RWPE1 (cell line): Measurements from ENCODE around the gene MOAP1.
"Not testable (repeated sequence)": the region's sequence is repeated elsewhere in the genome, so short reads cannot be mapped to it uniquely, and the experiment has no call there.

Experiments used
- CTCF ChIA-PET: fragments of 350-600 bp; sonication (Branson Sonifier 250); formaldehyde crosslinking; extraction: SDS; loops from one replicate; lab custom pipeline; 2021; lab: Yijun Ruan, JAX
- POLR2A ChIA-PET: fragments of 400-600 bp; formaldehyde crosslinking; extraction: SDS; loops from one replicate; lab custom pipeline; 2020; ENCODE audit warnings: antibody characterized with exemption; ENCODE audit not compliant: low non-redundant PET; lab: Yijun Ruan, JAX
- DNase-seq: peaks from one replicate; pipeline ENCODE4 v3.0.0; 2012; ENCODE audit warnings: low spot score
- H3K27ac ChIP-seq: fragments of 450-650 bp; 2 replicates; pipeline ENCODE4 v1.5.1; 2017
- TF ChIP-seq, protein P1 (sequence below): fragments of 450-650 bp; conservative IDR thresholded peaks from 2 replicates; pipeline ENCODE4 v1.5.1; 2017; ENCODE audit warnings: low read depth, mild to moderate bottlenecking

MOAP1 gene

DNA sequence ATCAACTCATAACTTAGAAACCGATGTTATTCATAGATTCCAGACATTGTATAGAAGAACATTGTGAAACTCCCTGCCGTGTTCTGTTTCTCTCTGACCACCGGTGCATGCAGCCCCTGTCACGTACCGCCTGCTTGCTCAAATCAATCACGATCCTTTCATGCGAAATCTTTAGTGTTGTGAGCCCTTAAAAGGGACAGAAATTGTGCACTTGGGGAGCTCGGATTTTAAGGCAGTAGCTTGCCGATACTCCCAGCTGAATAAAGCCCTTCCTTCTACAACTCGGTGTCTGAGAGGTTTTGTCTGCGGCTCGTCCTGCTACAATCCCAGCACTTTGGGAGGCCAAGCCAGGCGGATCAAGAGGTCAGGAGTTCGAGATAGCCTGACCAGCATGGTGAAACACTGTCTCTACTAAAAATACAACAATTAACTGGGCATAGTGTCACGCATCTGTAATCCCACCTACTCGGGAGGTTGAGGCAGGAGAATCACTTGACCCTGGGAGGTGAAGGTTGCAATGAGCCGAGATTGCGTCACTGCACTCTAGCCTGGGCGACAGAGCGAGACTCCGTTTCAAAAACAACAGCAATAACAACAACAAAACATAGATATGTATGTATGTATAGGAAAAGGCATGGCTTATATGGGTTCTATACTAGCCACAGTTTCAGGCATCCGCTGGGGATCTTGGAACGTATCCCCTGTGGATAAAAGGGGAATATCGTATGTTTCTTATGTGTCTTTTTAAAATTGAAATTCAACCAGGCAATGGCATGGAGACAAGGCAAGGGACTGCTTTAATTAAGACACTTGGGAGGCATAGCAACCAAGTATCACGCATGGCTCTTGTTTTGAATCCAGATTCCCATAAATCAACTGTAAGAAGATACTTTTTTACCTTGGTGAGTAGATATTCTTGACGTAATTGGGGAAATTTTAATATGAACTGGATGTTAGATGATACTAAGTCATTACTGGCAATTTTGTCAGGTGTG, 19.1 kb downstream of the MOAP1 start:
- CTCF ChIA-PET, DNase-seq, POLR2A ChIA-PET, H3K27ac ChIP-seq: not testable (repeated sequence)

DNA sequence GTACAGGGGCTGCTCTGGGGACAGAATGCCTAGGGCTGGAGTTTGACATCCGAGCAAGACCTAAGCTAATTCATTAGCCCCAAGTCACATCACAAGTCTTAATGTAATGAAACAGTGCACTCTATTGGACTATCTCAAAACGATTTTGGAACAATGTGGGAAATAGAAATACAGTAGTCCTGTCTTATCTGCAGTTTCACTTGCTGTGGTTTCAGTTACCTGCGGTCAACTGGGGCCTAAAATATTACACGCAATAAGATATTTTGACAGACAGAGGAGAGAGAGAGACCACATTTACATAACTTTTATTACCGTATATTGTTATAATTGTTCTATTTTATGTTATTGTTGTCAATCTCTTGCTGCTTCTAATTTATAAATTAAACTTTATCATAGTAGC, 21.1 kb downstream of the MOAP1 start:
- CTCF ChIA-PET, result no interaction called here
- DNase-seq, result no peak
- H3K27ac ChIP-seq, result no peak overlapping the region
- POLR2A ChIA-PET, result no interaction called here
- TF ChIP-seq, protein P1, sequence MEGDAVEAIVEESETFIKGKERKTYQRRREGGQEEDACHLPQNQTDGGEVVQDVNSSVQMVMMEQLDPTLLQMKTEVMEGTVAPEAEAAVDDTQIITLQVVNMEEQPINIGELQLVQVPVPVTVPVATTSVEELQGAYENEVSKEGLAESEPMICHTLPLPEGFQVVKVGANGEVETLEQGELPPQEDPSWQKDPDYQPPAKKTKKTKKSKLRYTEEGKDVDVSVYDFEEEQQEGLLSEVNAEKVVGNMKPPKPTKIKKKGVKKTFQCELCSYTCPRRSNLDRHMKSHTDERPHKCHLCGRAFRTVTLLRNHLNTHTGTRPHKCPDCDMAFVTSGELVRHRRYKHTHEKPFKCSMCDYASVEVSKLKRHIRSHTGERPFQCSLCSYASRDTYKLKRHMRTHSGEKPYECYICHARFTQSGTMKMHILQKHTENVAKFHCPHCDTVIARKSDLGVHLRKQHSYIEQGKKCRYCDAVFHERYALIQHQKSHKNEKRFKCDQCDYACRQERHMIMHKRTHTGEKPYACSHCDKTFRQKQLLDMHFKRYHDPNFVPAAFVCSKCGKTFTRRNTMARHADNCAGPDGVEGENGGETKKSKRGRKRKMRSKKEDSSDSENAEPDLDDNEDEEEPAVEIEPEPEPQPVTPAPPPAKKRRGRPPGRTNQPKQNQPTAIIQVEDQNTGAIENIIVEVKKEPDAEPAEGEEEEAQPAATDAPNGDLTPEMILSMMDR, result no peak

DNA sequence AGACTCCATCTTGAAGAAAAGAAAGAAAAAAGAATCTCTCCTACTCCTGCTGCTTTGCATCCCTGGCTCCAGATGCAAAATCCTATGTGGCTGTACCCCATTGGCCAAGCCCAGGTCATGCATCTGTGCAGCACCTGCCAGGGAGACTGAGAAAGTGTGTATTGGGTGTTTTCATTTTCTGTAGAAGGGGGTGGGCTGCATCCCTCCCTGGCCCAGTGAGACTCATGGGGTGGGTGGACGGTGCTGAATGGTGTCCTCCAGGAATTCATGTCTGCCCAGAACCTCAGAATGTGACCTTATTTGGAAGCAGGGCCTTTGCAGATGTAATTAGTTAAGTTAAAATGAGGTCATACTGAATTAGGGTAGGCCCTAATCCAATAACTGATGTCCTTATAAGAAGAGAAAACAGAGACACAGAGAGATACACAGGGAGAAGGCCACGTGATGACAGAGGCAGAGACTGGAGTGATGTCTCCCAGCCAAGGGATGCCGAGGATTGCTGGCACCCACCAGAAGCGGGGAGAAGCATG, 23.2 kb downstream of the MOAP1 start:
- DNase-seq, result no peak
- TF ChIP-seq, protein P1, result no peak
- no peak overlapping the region for H3K27ac ChIP-seq
- ChIA-PET POLR2A (no interaction called here), CTCF (interaction anchor here (0.8 kb wide), 1 partner anchor 8 kb away, joined by 3 read pairs; no protein-coding TSS in a partner anchor)

DNA sequence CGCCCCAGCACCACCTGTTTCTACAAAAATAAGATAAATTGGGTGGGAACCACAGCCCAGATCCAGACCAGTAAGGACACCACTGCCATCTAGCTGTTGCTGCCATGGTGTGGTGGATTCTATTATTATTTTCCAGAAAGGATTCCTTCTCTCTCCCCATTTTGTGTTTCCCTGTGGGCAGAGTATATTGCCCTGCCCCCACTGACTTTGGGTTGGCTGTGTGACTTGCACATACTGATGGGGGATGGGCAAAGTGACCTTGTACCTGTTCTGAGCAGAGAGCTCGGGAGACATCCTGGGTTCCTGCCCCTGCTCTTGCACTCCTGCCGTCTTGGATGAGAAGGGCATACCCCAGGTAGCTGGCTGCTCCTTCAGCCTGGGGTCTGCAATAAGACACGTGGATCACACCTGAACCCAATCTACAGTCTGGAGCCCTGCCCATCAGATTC, 24.3 kb downstream of the MOAP1 start:
- H3K27ac ChIP-seq, result no peak overlapping the region
- POLR2A ChIA-PET, result interaction anchor here (0.5 kb wide), 2 partner anchors 276 to 1024 kb away, joined by 3 read pairs; no protein-coding TSS in a partner anchor
- DNase-seq, result peak; percentile 49
- TF ChIP-seq, protein P1, result peak; percentile 52
- CTCF ChIA-PET, result interaction anchor here (0.6 to 1.2 kb wide), 9 partner anchors 10 to 1371 kb away, joined by 3 to 6 read pairs (median 3); partner anchors contain the start of gene ITPK1

DNA sequence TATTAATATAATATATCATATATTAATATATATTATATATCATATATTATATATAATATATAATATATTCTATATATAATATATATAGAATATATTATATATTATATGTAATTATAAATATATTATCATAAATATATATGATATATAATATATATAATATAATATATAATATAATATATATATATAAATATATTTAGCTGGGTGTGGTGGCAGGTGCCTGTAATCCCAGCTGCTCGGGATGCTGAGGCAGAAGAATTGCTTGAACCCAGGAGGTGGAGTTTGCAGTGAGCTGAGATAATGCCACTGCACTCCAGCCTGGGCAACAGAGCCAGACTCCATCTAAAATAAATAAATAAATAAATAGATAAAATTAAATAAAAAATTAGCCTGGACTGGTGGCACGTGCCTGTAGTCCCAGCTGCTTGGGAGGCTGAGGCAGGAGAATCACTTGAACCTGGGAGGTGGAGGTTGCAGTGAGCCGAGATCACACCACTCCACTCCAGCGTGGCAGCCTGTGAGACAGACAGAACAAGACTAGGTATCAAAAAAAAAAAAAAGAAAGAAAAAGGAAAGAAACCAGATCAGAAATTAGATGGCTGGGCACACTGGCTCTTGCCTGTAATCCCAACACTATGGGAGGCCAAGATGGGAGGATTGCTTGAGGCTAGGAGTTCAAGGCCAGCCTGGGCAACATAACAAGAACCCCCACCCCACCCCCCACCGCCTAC, 24.9 kb downstream of the MOAP1 start:
- CTCF ChIA-PET, result interaction anchor here (0.6 to 1.2 kb wide), 7 partner anchors 18 to 1372 kb away, joined by 3 to 6 read pairs (median 4); no protein-coding TSS in a partner anchor
- H3K27ac ChIP-seq, DNase-seq: not testable (repeated sequence)
- POLR2A ChIA-PET, result interaction anchor here (0.5 kb wide), 1 partner anchor 275 kb away, joined by 3 read pairs; no protein-coding TSS in a partner anchor

DNA sequence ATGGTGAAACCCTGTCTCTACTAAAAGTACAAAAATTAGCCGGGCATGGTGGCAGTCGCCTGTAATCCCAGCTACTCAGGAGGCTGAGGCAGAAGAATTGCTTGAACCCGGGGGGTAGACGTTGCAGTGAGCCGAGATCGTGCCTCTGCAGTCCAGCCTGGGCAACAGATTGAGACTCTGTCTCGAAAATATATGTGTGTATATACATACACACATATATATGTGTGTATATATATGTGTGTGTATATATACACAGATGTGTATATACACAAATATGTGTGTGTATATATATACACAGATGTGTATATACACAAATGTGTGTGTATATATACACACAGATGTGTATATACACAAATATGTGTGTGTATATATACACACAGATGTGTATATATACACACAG, 26.3 kb downstream of the MOAP1 start:
- DNase-seq, CTCF ChIA-PET, POLR2A ChIA-PET, H3K27ac ChIP-seq: not testable (repeated sequence)

DNA sequence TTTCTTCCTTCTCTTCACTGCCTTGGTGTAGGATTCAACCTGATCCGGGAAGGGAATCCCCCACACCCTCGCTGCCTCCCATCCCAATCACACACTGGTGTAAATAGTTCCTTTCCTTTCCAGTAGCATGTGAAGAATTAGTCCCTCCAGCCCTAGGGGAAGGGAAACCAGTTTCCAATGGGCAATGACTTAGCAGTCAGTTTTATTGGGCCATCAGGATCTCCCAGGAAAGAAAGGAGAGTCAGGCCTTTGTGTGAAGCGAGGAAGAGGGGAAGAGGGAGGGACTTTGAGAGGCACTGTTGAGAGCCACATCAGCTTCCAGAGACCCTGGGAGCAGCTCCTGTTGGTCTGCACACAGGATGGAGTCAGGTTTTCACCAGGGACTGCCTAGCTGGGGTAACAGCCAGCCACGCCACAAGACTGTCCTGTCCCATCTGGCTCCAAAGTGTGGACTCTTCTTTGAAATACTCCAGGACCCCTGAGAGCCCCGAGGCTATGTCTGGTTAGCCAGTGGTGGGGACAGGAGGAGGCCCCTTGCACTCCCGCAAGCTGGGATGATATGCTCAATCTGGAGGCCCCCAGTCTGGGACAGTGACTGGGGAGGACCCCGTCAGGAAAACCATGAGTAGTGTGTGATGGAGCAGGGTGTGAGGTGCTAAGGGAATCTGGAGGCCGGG, 27.9 kb downstream of the MOAP1 start:
- ChIA-PET POLR2A (interaction anchor here (0.8 kb wide), 1 partner anchor 212 kb away, joined by 4 read pairs; no protein-coding TSS in a partner anchor), CTCF (no interaction called here)
- peak overlapping the region; percentile 19; the same call in 1 of the 2 replicates for H3K27ac ChIP-seq
- DNase-seq, result no peak
- TF ChIP-seq, protein P1, result no peak
